Pancreas (tissue), 10 donors: ENCODE results near the gene DHCR7. TPM values are rescaled to one million over a fixed set of nuclear protein-coding genes. Genes with fewer than 3 reads are reported as not detected.

Experiments used
- ATAC-seq, 4 donors: fragments of 200-7000 bp; cut with Tn5 transposase; one replicate each; pipeline versions ENCODE4 v1.8.0 to v1.9.1; 2020; ENCODE audit warnings: mild to moderate bottlenecking in 4 of 4, moderate library complexity in 4 of 4
- DNase-seq, 6 donors: peaks; one replicate each; pipeline ENCODE4 v3.0.0-alpha.2; 2020
- FAIRE-seq: peaks from 2 replicates; lab custom pipeline; 2012; peaks lifted over from hg19 to GRCh38; lab: Jason Lieb, UNC
- H3K27ac ChIP-seq, 4 donors: fragments of 200-600 bp; sonication (generic); 1 replicate in 3 of 4; 2 replicates in 1 of 4; pipeline versions ENCODE4 v1.5.0 to v1.8.0; 2020
- H3K27me3 ChIP-seq, 4 donors: fragments of 200-600 bp; one replicate each; pipeline ENCODE4 v1.8.0; 2021
- H3K36me3 ChIP-seq, 3 donors: fragments of 200-600 bp; sonication (generic) in 1 of 3; one replicate each; pipeline versions ENCODE4 v1.5.0 to v1.8.0; 2020 to 2021
- H3K4me1 ChIP-seq, 3 donors: fragments of 200-600 bp; one replicate each; pipeline ENCODE4 v1.8.0; 2021
- H3K4me3 ChIP-seq, 4 donors: fragments of 200-600 bp; sonication (generic) in 2 of 4; one replicate each; pipeline versions ENCODE4 v1.5.0 to v1.8.0; 2020 to 2021
- H3K9me3 ChIP-seq, 4 donors: fragments of 200-600 bp; one replicate each; pipeline ENCODE4 v1.8.0; 2021
- CTCF ChIP-seq, 4 donors: fragments of 200-600 bp; sonication (generic) in 3 of 4; IDR thresholded peaks; one replicate each; pipeline versions ENCODE4 v1.5.0 to v1.8.0; 2021; ENCODE audit warnings: antibody characterized with exemption in 4 of 4
- WGBS, 2 donors: extraction: QIAGEN DNeasy Blood & Tissue Kit; methylation state at CpG; one replicate each; pipeline ENCODE4 v1.1.7; 2013; 5-methylcytosine and 5-hydroxymethylcytosine counted together
- intact Hi-C, 3 donors: fragments of 100-400 bp; cut with DNase I; formaldehyde crosslinking; loops; one replicate each; pipeline versions ENCODE4 v1.11.1 to v1.14.2; 2022
- polyA plus RNA-seq, 2 donors: library from polyadenylated mRNA; stranded (reverse); fragments of 200-250 nt; gene quantifications; one replicate each; pipeline ENCODE4 v1.2.3, GENCODE V29; 2013
- total RNA-seq, 6 donors: library from RNA; stranded (reverse); fragmentation: NEBNext Ultra II Directional in 4 of 6; extraction: Animal tissue kit (Norgen Biotek cat#: 25700) in 4 of 6; gene quantifications; one replicate each; pipeline versions ENCODE4 v1.2.1 to v1.2.4, GENCODE V29; 2021 to 2023
- donor health status: healthy with polysubstance abuse.
- donor health status: DM: no; HTN: no; CAD: no; lungs with moderate emphysema.
- donor health status: DM: no; HTN: no; CAD: no.
- donor health status: control.
- donor health status: control.
- donor health status: Bipolar disorder and iron deficiency.
- donor health status: DM: yes; HTN: yes; CAD: no.
- donor health status: DM: no; HTN: no; CAD: no.
- donor health status: DM: no; HTN: no; CAD: no.
- donor health status: DM: yes; HTN: yes; CAD: no.

Gene DHCR7
- total and polyA plus RNA-seq, 8 donors: 5.7 to 19.8 (median 11.2) TPM

- FAIRE-seq (no peak), DNase-seq (peak in 2 of 6 donors; percentile 41 to 44), ATAC-seq (no peak)
- no peaks in the 10 kb centered on the region for H3K9me3 ChIP-seq
- no peak overlapping the region for H3K27ac ChIP-seq
- no peak overlapping the region for H3K4me3 ChIP-seq
- 92 to 93% methylated on average over 15 to 19 of the region's 19 CpGs for WGBS, 2 donors
- no peaks in the 10 kb centered on the region for H3K4me1 ChIP-seq
- no peak for TF ChIP-seq CTCF (IDR thresholded peaks at IDR 0.05)
- intact Hi-C loops: no loop called here
- peaks cover 0 to 18% (median 0%) of the 10 kb centered on the region in 3 donors for H3K36me3 ChIP-seq
- H3K27me3 ChIP-seq: no peaks in the 10 kb centered on the region
Measured at GRCh38 chr11:71491531-71491930, 43.3 kb upstream of the DHCR7 start.

GRCh38 chr11:71490731-71491390 lies 42.7 kb upstream of the DHCR7 start:
- no peak overlapping the region for H3K4me3 ChIP-seq
- ATAC-seq (no peak), DNase-seq (peak in 1 of 6 donors; percentile 49), FAIRE-seq (no peak)
- no peaks in the 10 kb centered on the region for H3K9me3 ChIP-seq
- intact Hi-C loops: no loop called here
- no peaks in the 10 kb centered on the region for H3K27me3 ChIP-seq
- no peak overlapping the region for H3K27ac ChIP-seq
- no peak for TF ChIP-seq CTCF (IDR thresholded peaks at IDR 0.05)
- 96 to 97% methylated on average over 28 of the region's 28 CpGs for WGBS, 2 donors
- peaks cover 0 to 18% (median 0%) of the 10 kb centered on the region in 3 donors for H3K36me3 ChIP-seq
- no peaks in the 10 kb centered on the region for H3K4me1 ChIP-seq

GRCh38 chr11:71490044-71490730 lies 42.0 kb upstream of the DHCR7 start:
- TF ChIP-seq CTCF (IDR thresholded peaks at IDR 0.05): no peak
- WGBS, 2 donors: 92% methylated on average over 23 of the region's 23 CpGs
- H3K4me3 ChIP-seq: no peak overlapping the region
- no peaks in the 10 kb centered on the region for H3K27me3 ChIP-seq
- peak in 1 of 6 donors; percentile 33 for DNase-seq
- no peak for ATAC-seq
- peaks cover 0 to 18% (median 0%) of the 10 kb centered on the region in 3 donors for H3K36me3 ChIP-seq
- H3K4me1 ChIP-seq: no peaks in the 10 kb centered on the region
- no peak overlapping the region for H3K27ac ChIP-seq
- H3K9me3 ChIP-seq: no peaks in the 10 kb centered on the region
- FAIRE-seq: no peak
- intact Hi-C loops: no loop called here

- H3K9me3 ChIP-seq: no peaks in the 10 kb centered on the region
- WGBS, 2 donors: 82% methylated on average over 15 of the region's 15 CpGs
- H3K4me1 ChIP-seq: no peaks in the 10 kb centered on the region
- no peaks in the 10 kb centered on the region for H3K27me3 ChIP-seq
- no peak overlapping the region for H3K27ac ChIP-seq
- ATAC-seq (peak in 1 of 4 donors; percentile 53), FAIRE-seq (no peak), DNase-seq (peak in 1 of 6 donors; percentile 43)
- TF ChIP-seq CTCF (IDR thresholded peaks at IDR 0.05): no peak
- intact Hi-C loops: no loop called here
- H3K4me3 ChIP-seq: no peak overlapping the region
- H3K36me3 ChIP-seq: peaks cover 0 to 14% (median 0%) of the 10 kb centered on the region in 3 donors
Measured at GRCh38 chr11:71489311-71490043, 41.3 kb upstream of the DHCR7 start.
